ENCODE results near the gene AQP5.

Gene AQP5

DNA sequence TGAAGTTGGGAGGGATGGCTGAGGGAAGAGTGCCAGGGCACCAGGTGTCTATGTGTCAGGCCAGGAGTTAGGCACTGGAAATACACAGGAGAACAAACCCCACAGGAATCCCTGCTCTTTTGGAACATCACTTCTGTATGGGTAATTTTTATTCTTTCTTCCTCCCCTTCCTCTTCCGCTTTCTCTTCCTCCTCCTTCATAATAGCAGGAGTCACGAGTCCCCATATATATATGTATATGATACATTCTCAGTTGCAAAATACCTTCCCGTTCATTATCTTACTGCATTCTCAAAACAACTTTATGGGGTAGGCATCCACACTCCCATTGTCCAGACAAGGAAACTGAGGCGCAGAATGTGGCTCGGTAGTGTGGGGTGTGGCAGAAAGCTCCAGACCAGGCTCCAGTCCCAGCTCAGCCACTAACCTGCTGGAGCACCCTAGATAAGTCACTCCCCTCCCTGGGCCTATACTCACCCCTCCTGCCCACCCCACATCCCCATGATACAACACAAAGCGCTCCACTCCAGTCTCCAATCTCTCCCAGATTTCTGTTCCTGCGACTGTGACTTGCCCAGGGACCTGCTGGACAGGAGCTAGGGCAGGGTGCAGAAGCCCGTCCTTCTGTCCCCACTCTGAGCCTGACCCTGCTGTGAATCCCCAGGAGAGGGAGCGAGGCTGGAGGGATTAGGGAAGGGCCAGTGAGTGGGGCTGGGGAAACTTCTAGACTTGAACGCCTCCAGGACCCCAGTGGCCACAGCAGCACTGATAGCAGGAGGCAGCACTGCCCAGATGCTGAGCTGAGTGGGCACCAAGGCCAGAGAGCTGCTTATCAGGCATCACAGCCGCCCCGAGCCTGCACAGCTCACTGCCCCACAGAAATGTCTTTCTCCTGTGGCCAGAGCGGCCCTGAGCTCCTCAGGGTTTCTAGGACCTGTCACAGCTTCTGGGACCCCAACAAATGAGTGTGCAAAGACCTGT is 12.5 kb upstream of the AQP5 start:
- TF ChIP-seq CTCF (IDR thresholded peaks at IDR 0.05; ENCODE audit: control insufficient read depth, insufficient read depth, low read depth, low read length, missing control alignments): no peak
- DNase-seq (ENCODE audit: low read depth): no peak
- H3K4me3 ChIP-seq (ENCODE audit: control insufficient read depth, low read depth, low read length): no peak overlapping the region

- no peak for DNase-seq (ENCODE audit: low read depth)
- no peak overlapping the region for H3K4me3 ChIP-seq (ENCODE audit: control insufficient read depth, low read depth, low read length)
- no peak for TF ChIP-seq CTCF (IDR thresholded peaks at IDR 0.05; ENCODE audit: control insufficient read depth, insufficient read depth, low read depth, low read length, missing control alignments)
Measured at GRCh38 chr12:49949866-49950265, 11.8 kb upstream of the AQP5 start.

GRCh38 chr12:49950273-49951251 is 11.1 kb upstream of the AQP5 start, which contains the start of gene AQP2:
AQP2 (plus strand) TSS chr12:49950737; CDS start chr12:49950831, 94 bp downstream.
- DNase-seq (ENCODE audit: low read depth): no peak
- no peak for TF ChIP-seq CTCF (IDR thresholded peaks at IDR 0.05; ENCODE audit: control insufficient read depth, insufficient read depth, low read depth, low read length, missing control alignments)
- H3K4me3 ChIP-seq (ENCODE audit: control insufficient read depth, low read depth, low read length): no peak within 1 kb of the TSS

GRCh38 chr12:49951411-49952240 is 10.0 kb upstream of the AQP5 start:
- no peak overlapping the region for H3K4me3 ChIP-seq (ENCODE audit: control insufficient read depth, low read depth, low read length)
- no peak for TF ChIP-seq CTCF (IDR thresholded peaks at IDR 0.05; ENCODE audit: control insufficient read depth, insufficient read depth, low read depth, low read length, missing control alignments)
- DNase-seq (ENCODE audit: low read depth): no peak

- no peak for TF ChIP-seq CTCF (IDR thresholded peaks at IDR 0.05; ENCODE audit: control insufficient read depth, insufficient read depth, low read depth, low read length, missing control alignments)
Measured at GRCh38 chr12:49952391-49953055, 9.1 kb upstream of the AQP5 start.

More at GRCh38 chr12:49952391-49953055, 9.1 kb upstream of the AQP5 start:
- no peak overlapping the region for H3K4me3 ChIP-seq (ENCODE audit: control insufficient read depth, low read depth, low read length)
- no peak for DNase-seq (ENCODE audit: low read depth)

All from AG09309 (cell line).